H1 (cell line): ENCODE measurements around the gene SMYD1. TPM values are rescaled to one million over a fixed set of nuclear protein-coding genes. Genes with fewer than 3 reads are reported as not detected.

Experiments
- CTCF ChIA-PET: fragments of 300-600 bp; sonication (Branson Sonifier 250); formaldehyde crosslinking; loops from one replicate; lab custom pipeline; 2021; ENCODE audit not compliant: partially characterized antibody; lab: Charles Lee
- POLR2A ChIA-PET: fragments of 300-600 bp; sonication (Branson Sonifier 250); formaldehyde crosslinking; loops from one replicate; lab custom pipeline; 2021; ENCODE audit warnings: inconsistent platforms; ENCODE audit not compliant: partially characterized antibody; lab: Charles Lee
- DNase-seq, 2 experiments: peaks; one replicate each; pipeline versions ENCODE4 v3.0.0 to v3.0.0-alpha.2; 2010 to 2022; ENCODE audit warnings: low spot score in 2 of 2, low read depth in 1 of 2, mixed read lengths in 1 of 2
- FAIRE-seq: peaks from 2 replicates; lab custom pipeline; 2011; peaks lifted over from hg19 to GRCh38; lab: Jason Lieb, UNC
- H2AFZ ChIP-seq: 2 replicates; pipeline ENCODE4 v1.8.1; 2012; ENCODE audit warnings: low read length, inconsistent platforms
- H2AK5ac ChIP-seq: 2 replicates; pipeline ENCODE4 v1.6.1; 2013; ENCODE audit warnings: low read depth, low read length
- H2BK120ac ChIP-seq: replicated peaks from 2 replicates; pipeline ENCODE3; 2013; ENCODE audit warnings: low read depth, low read length, inconsistent platforms
- H2BK12ac ChIP-seq: 2 replicates; pipeline ENCODE4 v1.6.1; 2013; ENCODE audit warnings: low read depth, low read length
- H2BK15ac ChIP-seq: 2 replicates; pipeline ENCODE4 v1.6.1; 2013; ENCODE audit warnings: low read length
- H2BK20ac ChIP-seq: 2 replicates; pipeline ENCODE4 v1.6.1; 2013; ENCODE audit warnings: low read length
- H2BK5ac ChIP-seq: 2 replicates; pipeline ENCODE4 v1.6.1; 2013; ENCODE audit warnings: low read depth, low read length
- H3K14ac ChIP-seq: 2 replicates; pipeline ENCODE4 v1.6.1; 2013; ENCODE audit warnings: inconsistent platforms; ENCODE audit not compliant: insufficient read length
- H3K18ac ChIP-seq: 2 replicates; pipeline ENCODE4 v1.6.1; 2013; ENCODE audit warnings: low read length; ENCODE audit errors: extremely low read depth
- H3K23ac ChIP-seq: 2 replicates; pipeline ENCODE4 v1.6.1; 2013; ENCODE audit warnings: inconsistent platforms; ENCODE audit not compliant: insufficient read length
- H3K23me2 ChIP-seq: 2 replicates; pipeline ENCODE4 v1.6.1; 2013; ENCODE audit warnings: low read depth, low read length
- H3K27ac ChIP-seq: 2 replicates; pipeline ENCODE4 v1.6.1; 2011; ENCODE audit warnings: low read depth, low read length, inconsistent platforms
- H3K27me3 ChIP-seq, 4 experiments: replicated peaks in 1 of 4; 1 replicate in 1 of 4; 2 replicates in 3 of 4; pipeline versions ENCODE4 v1.6.1 to v1.8.1; 2011 to 2013; ENCODE audit warnings: low read length in 3 of 4, mild to moderate bottlenecking in 3 of 4, inconsistent platforms in 2 of 4, mixed read lengths in 2 of 4, moderate library complexity in 1 of 4; ENCODE audit not compliant: control insufficient read depth in 3 of 4, insufficient read depth in 3 of 4; ENCODE audit errors: extremely low read depth in 1 of 4
- H3K36me3 ChIP-seq, 4 experiments: 2 replicates each; pipeline versions ENCODE4 v1.6.1 to v1.8.1; 2011 to 2013; ENCODE audit warnings: mild to moderate bottlenecking in 4 of 4, low read length in 3 of 4, moderate library complexity in 2 of 4, control low read depth in 1 of 4, inconsistent platforms in 1 of 4; ENCODE audit not compliant: insufficient read depth in 4 of 4, control insufficient read depth in 2 of 4
- H3K4ac ChIP-seq: replicated peaks from 2 replicates; pipeline ENCODE3; 2013; ENCODE audit warnings: low read length, low read depth, mixed read lengths, inconsistent platforms; ENCODE audit not compliant: insufficient read length
- H3K4me1 ChIP-seq, 4 experiments: replicated peaks in 1 of 4; 1 replicate in 1 of 4; 2 replicates in 3 of 4; pipeline versions ENCODE4 v1.6.1 to v1.8.1; 2011 to 2013; ENCODE audit warnings: low read length in 3 of 4, inconsistent platforms in 2 of 4, mixed read lengths in 1 of 4; ENCODE audit not compliant: insufficient read depth in 4 of 4, control insufficient read depth in 3 of 4
- H3K4me2 ChIP-seq, 2 experiments: 2 replicates each; pipeline versions ENCODE4 v1.6.1 to v1.8.1; 2011 to 2013; ENCODE audit warnings: low read depth in 2 of 2, low read length in 2 of 2, control low read depth in 1 of 2, inconsistent platforms in 1 of 2, mild to moderate bottlenecking in 1 of 2; ENCODE audit not compliant: insufficient read depth in 1 of 2
- H3K4me3 ChIP-seq, 4 experiments: fragments of 200-600, 300-600 bp in 1 of 4; sonication (generic), shearing (Covaris generic), sonication (Bioruptor Twin) in 1 of 4; 2 replicates each; pipeline versions ENCODE4 v1.5.1 to v1.8.1; 2011 to 2016; ENCODE audit warnings: low read length in 4 of 4, low read depth in 3 of 4, control low read depth in 2 of 4, inconsistent platforms in 2 of 4, mild to moderate bottlenecking in 2 of 4, mixed read lengths in 1 of 4, moderate library complexity in 1 of 4; ENCODE audit not compliant: insufficient read depth in 2 of 4; ENCODE audit errors: extremely low read depth in 1 of 4
- H3K56ac ChIP-seq: replicated peaks from 2 replicates; pipeline ENCODE3; 2013; ENCODE audit warnings: low read depth, mild to moderate bottlenecking, mixed read lengths, low read length, inconsistent platforms; ENCODE audit not compliant: insufficient read length
- H3K79me1 ChIP-seq: 2 replicates; pipeline ENCODE4 v1.6.1; 2013; ENCODE audit warnings: low read depth, low read length, control low read depth
- H3K79me2 ChIP-seq, 2 experiments: 2 replicates each; pipeline versions ENCODE4 v1.6.1 to v1.8.1; 2012 to 2013; ENCODE audit warnings: low read length in 2 of 2, mild to moderate bottlenecking in 2 of 2, inconsistent platforms in 1 of 2; ENCODE audit not compliant: insufficient read depth in 2 of 2, control insufficient read depth in 1 of 2
- H3K9ac ChIP-seq, 4 experiments: replicated peaks in 1 of 4; 1 replicate in 1 of 4; 2 replicates in 3 of 4; pipeline versions ENCODE4 v1.6.1 to v1.8.1; 2011 to 2013; ENCODE audit warnings: low read depth in 3 of 4, low read length in 3 of 4, control low read depth in 2 of 4, mild to moderate bottlenecking in 2 of 4, moderate library complexity in 2 of 4, inconsistent platforms in 1 of 4; ENCODE audit errors: extremely low read depth in 1 of 4
- H3K9me3 ChIP-seq, 2 experiments: 2 replicates each; pipeline versions ENCODE4 v1.6.1 to v1.8.1; 2012 to 2013; ENCODE audit warnings: mild to moderate bottlenecking in 2 of 2, moderate library complexity in 2 of 2, control low read depth in 1 of 2, inconsistent platforms in 1 of 2, low read depth in 1 of 2, low read length in 1 of 2, mixed read lengths in 1 of 2; ENCODE audit not compliant: insufficient read depth in 2 of 2
- H4K20me1 ChIP-seq, 2 experiments: replicated peaks in 1 of 2; 2 replicates each; pipeline versions ENCODE3 to v1.8.1; 2011 to 2013; ENCODE audit warnings: inconsistent platforms in 2 of 2, low read length in 2 of 2, mild to moderate bottlenecking in 1 of 2; ENCODE audit not compliant: insufficient read depth in 2 of 2, control insufficient read depth in 1 of 2
- H4K5ac ChIP-seq: 2 replicates; pipeline ENCODE4 v1.6.1; 2013; ENCODE audit warnings: low read length, low read depth, mixed read lengths, inconsistent platforms; ENCODE audit not compliant: insufficient read length
- H4K8ac ChIP-seq: 2 replicates; pipeline ENCODE4 v1.8.0; 2013; ENCODE audit warnings: mild to moderate bottlenecking, moderate library complexity, low read length, inconsistent platforms; ENCODE audit not compliant: insufficient read depth; ENCODE audit errors: extremely low read depth
- H4K91ac ChIP-seq: replicated peaks from 2 replicates; pipeline ENCODE3; 2013; ENCODE audit warnings: low read length, mixed read lengths, inconsistent platforms; ENCODE audit not compliant: insufficient read length
- BACH1 ChIP-seq: IDR thresholded peaks from 2 replicates; pipeline ENCODE4 v1.6.1; 2012; ENCODE audit warnings: low read length, improper control_type of control experiment
- CBX5 ChIP-seq: fragments of 300-800, 300-1000 bp; sonication (generic); IDR thresholded peaks from 2 replicates; pipeline ENCODE4 v1.7.1; 2016; ENCODE audit warnings: antibody characterized with exemption, low read length, low read depth
- CHD1 ChIP-seq: IDR thresholded peaks from 2 replicates; pipeline ENCODE4 v1.6.1; 2012; ENCODE audit warnings: low read depth, low read length, improper control_type of control experiment
- EZH2 ChIP-seq: fragments of 200-600 bp; sonication (generic); IDR thresholded peaks from 2 replicates; pipeline ENCODE4 v1.7.1; 2012; ENCODE audit warnings: low read depth, mild to moderate bottlenecking, moderate library complexity, low read length, inconsistent platforms; ENCODE audit not compliant: severe bottlenecking
- KDM1A ChIP-seq: fragments of 200-600, 300-600 bp; sonication (generic); IDR thresholded peaks from 2 replicates; pipeline ENCODE4 v1.7.1; 2016; ENCODE audit warnings: mild to moderate bottlenecking, low read length, borderline replicate concordance
- KDM4A ChIP-seq: IDR thresholded peaks from one replicate; pipeline ENCODE4 v1.7.1; 2012; ENCODE audit warnings: low read depth, mild to moderate bottlenecking, moderate library complexity, low read length, inconsistent platforms; ENCODE audit not compliant: severe bottlenecking
- KDM5A ChIP-seq: fragments of 200-600 bp; IDR thresholded peaks from 2 replicates; pipeline ENCODE4 v1.7.1; 2012; ENCODE audit warnings: mild to moderate bottlenecking, low read length, inconsistent platforms, mixed read lengths
- NANOG ChIP-seq: IDR thresholded peaks from 2 replicates; pipeline ENCODE4 v1.6.1; 2011; ENCODE audit warnings: low read length, low read depth, mild to moderate bottlenecking, inconsistent platforms; ENCODE audit not compliant: insufficient read depth, poor library complexity, severe bottlenecking
- NRF1 ChIP-seq: IDR thresholded peaks from 2 replicates; pipeline ENCODE4 v1.6.1; 2011; ENCODE audit warnings: mild to moderate bottlenecking, low read depth, low read length, improper control_type of control experiment
- POU5F1 ChIP-seq: IDR thresholded peaks from 2 replicates; pipeline ENCODE4 v1.6.1; 2011; ENCODE audit warnings: low read depth, mild to moderate bottlenecking, low read length, moderate library complexity
- SP1 ChIP-seq: IDR thresholded peaks from 2 replicates; pipeline ENCODE4 v1.6.1; 2011; ENCODE audit warnings: low read depth, low read length
- WGBS, 2 experiments: shearing (Covaris generic) in 1 of 2; methylation state at CpG; one replicate each; pipeline versions ENCODE4 v1.1.6 to v1.1.7; 2013 to 2015; ENCODE audit warnings: low lambda C conversion rate in 2 of 2, mixed read lengths in 2 of 2, inconsistent platforms in 1 of 2, low coverage in 1 of 2, missing lambda C conversion rate in 1 of 2; ENCODE audit not compliant: insufficient replicate concordance in 2 of 2, insufficient coverage in 1 of 2, insufficient read length in 1 of 2; ENCODE audit errors: extremely low coverage in 1 of 2, missing lambda C conversion rate in 1 of 2; 5-methylcytosine and 5-hydroxymethylcytosine counted together
- polyA plus RNA-seq, 7 experiments: library from polyadenylated mRNA; depleted of rRNA in 3 of 7; stranded (reverse) in 5 of 7; unstranded in 2 of 7; fragments of >200 nt in 5 of 7; fragments of 200-250 nt in 2 of 7; gene quantifications; 1 replicate in 5 of 7; 2 replicates in 1 of 7; 4 replicates in 1 of 7; pipeline versions ENCODE4 v1.2.1 to v1.2.3, GENCODE V29; 2011 to 2013; ENCODE audit warnings: missing spikeins in 2 of 7, mixed read lengths in 2 of 7
- total RNA-seq: library from RNA; stranded (reverse); fragmentation: NEBNext Ultra II Directional; extraction: Animal tissue kit (Norgen Biotek cat#: 25700); gene quantifications from 2 replicates; pipeline ENCODE4 v1.2.1, GENCODE V29; 2021
- TF ChIP-seq, protein P1 (sequence below): IDR thresholded peaks from 2 replicates; pipeline ENCODE4 v1.6.1; 2011; ENCODE audit warnings: low read depth, mild to moderate bottlenecking, low read length; ENCODE audit not compliant: insufficient read depth
- TF ChIP-seq, protein P2 (sequence below): IDR thresholded peaks from 2 replicates; pipeline ENCODE4 v1.6.1; 2012; ENCODE audit warnings: inconsistent platforms

The SMYD1 gene
- total and polyA plus RNA-seq, 2 of the 8 experiments (the other 6 are each of a cell fraction or from before 2014, with no cell fraction given), result 0.06 TPM; not detected in 1

DNA sequence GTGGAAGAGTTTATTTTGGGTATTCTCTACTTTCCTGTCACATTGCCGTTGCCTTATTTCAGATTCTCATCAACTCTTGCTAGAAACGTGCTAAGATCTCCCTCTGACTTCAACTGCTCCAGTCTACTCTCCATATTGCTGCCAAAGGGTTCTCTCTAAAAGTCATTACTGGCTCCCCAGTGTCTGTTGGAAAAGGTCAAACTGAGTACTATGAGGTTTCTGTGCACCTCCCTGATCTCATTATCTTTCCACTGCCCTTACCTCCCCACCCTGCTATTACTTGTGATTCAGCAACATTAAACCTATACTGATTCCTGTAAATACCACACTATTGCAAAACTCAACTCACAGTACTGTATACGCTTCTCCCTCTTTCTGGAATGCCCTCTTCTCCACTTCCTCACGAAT lies 10.2 kb upstream of the SMYD1 start:
- Histone ChIP-seq H2BK5ac (no peak overlapping the region), H3K79me2 (peaks cover 4 to 24% of the 10 kb centered on the region in 2 experiments; a peak in 3 of 4 replicates), H3K27me3 (no peaks in the 10 kb centered on the region), H3K9me3 (no peaks in the 10 kb centered on the region), H3K9ac (no peak overlapping the region), H2AK5ac (no peak overlapping the region), H4K8ac (no peak overlapping the region), H3K23me2 (no peaks in the 10 kb centered on the region; the same call in 1 of the 2 replicates), H3K27ac (no peak overlapping the region), H3K79me1 (0 out of 2 replicates have a peak, but pooled peaks cover 3% of the 10 kb centered on the region), H3K36me3 (peaks cover 0 to 12% (median 0%) of the 10 kb centered on the region in 4 experiments; a peak in 1 of 8 replicates), H3K4ac (no peak overlapping the region), H3K18ac (no peak overlapping the region), H2BK20ac (no peak overlapping the region), H2BK12ac (no peak overlapping the region), H3K4me1 (peaks cover 0 to 12% (median 4%) of the 10 kb centered on the region in 4 experiments; a peak in 5 of 7 replicates), H2AFZ (no peak overlapping the region), H3K4me3 (no peak overlapping the region), H4K20me1 (peaks cover 0 to 4% of the 10 kb centered on the region in 2 experiments), H2BK15ac (no peak overlapping the region), H2BK120ac (no peak overlapping the region), H3K14ac (no peak overlapping the region), H3K23ac (no peak overlapping the region), H3K4me2 (no peak overlapping the region), H4K91ac (no peak overlapping the region), H3K56ac (no peak overlapping the region), H4K5ac (no peak overlapping the region)
- ChIA-PET CTCF (no interaction called here), POLR2A (no interaction called here)
- FAIRE-seq (no peak), DNase-seq (no peak)
- WGBS, 2 experiments, result 74 to 100% methylated on average over 1 to 4 of the region's 4 CpGs
- TF ChIP-seq, protein P1, sequence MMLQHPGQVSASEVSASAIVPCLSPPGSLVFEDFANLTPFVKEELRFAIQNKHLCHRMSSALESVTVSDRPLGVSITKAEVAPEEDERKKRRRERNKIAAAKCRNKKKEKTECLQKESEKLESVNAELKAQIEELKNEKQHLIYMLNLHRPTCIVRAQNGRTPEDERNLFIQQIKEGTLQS, result no peak
- TF ChIP-seq NANOG (no peak), KDM5A (no peak), KDM4A (no peak), EZH2 (no peak), NRF1 (no peak), CHD1 (no peak), POU5F1 (no peak), SP1 (no peak), CBX5 (no peak), KDM1A (no peak), BACH1 (no peak)
- TF ChIP-seq, protein P2, sequence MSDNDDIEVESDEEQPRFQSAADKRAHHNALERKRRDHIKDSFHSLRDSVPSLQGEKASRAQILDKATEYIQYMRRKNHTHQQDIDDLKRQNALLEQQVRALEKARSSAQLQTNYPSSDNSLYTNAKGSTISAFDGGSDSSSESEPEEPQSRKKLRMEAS, result no peak
